Psoas muscle (tissue), 8 donors: ENCODE results near the gene EML5. TPM values are rescaled to one million over a fixed set of nuclear protein-coding genes. Genes with fewer than 3 reads are reported as not detected.

Experiments
- ATAC-seq, 4 donors: fragments of 200-7000 bp; cut with Tn5 transposase; one replicate each; pipeline ENCODE4 v1.9.1; 2020; ENCODE audit warnings: moderate library complexity in 3 of 4, mild to moderate bottlenecking in 2 of 4
- DNase-seq, 2 donors: peaks; one replicate each; pipeline ENCODE4 v3.0.0-alpha.2; 2020
- H3K27ac ChIP-seq: fragments of 200-600 bp; one replicate; pipeline ENCODE4 v1.8.0; 2022
- H3K27me3 ChIP-seq, 3 donors: fragments of 200-600 bp in 1 of 3; one replicate each; pipeline versions ENCODE4 v1.6.1 to v1.8.0; 2013 to 2022; ENCODE audit warnings: low read length in 2 of 3, mild to moderate bottlenecking in 2 of 3, moderate library complexity in 1 of 3; ENCODE audit not compliant: insufficient read depth in 3 of 3
- H3K36me3 ChIP-seq, 2 donors: fragments of 200-600 bp in 1 of 2; one replicate each; pipeline versions ENCODE4 v1.6.1 to v1.8.0; 2013 to 2022; ENCODE audit warnings: low read depth in 1 of 2, mild to moderate bottlenecking in 1 of 2, moderate library complexity in 1 of 2; ENCODE audit not compliant: insufficient read depth in 1 of 2
- H3K4me1 ChIP-seq: fragments of 200-600 bp; one replicate; pipeline ENCODE4 v1.8.0; 2022
- H3K4me3 ChIP-seq: fragments of 200-600 bp; one replicate; pipeline ENCODE4 v1.8.0; 2022; ENCODE audit warnings: mild to moderate bottlenecking
- H3K9me3 ChIP-seq: fragments of 200-600 bp; one replicate; pipeline ENCODE4 v1.8.0; 2022
- CTCF ChIP-seq: fragments of 200-600 bp; IDR thresholded peaks from one replicate; pipeline ENCODE4 v1.8.0; 2022; ENCODE audit warnings: antibody characterized with exemption
- WGBS, 3 donors: extraction: QIAGEN DNeasy Blood & Tissue Kit; methylation state at CpG; one replicate each; pipeline versions ENCODE4 v1.1.6 to v1.1.7; 2013; 5-methylcytosine and 5-hydroxymethylcytosine counted together
- intact Hi-C, 2 donors: fragments of 100-400 bp; cut with DNase I; formaldehyde crosslinking; loops; one replicate each; pipeline versions ENCODE4 v1.11.0 to v1.14.2; 2022
- polyA plus RNA-seq, 3 donors: library from polyadenylated mRNA; stranded (reverse); fragments of 200-250 nt; gene quantifications; one replicate each; pipeline ENCODE4 v1.2.3, GENCODE V29; 2013
- total RNA-seq, 4 donors: library from RNA; stranded (reverse); fragmentation: NEBNext Ultra II Directional in 2 of 4; extraction: Animal tissue kit (Norgen Biotek cat#: 25700) in 2 of 4; gene quantifications; one replicate each; pipeline versions ENCODE4 v1.2.1 to v1.2.4, GENCODE V29; 2021 to 2023
- donor health status: healthy with polysubstance abuse.
- donor health status: DM: no; HTN: no; CAD: no; lungs with moderate emphysema.
- donor health status: Bipolar disorder and iron deficiency.
- donor health status: healthy.
- donor health status: DM: yes; HTN: yes; CAD: no.
- donor health status: DM: no; HTN: no; CAD: no.
- donor health status: DM: no; HTN: no; CAD: no.
- donor health status: DM: yes; HTN: yes; CAD: no.

Gene EML5
- total and polyA plus RNA-seq, 7 donors, result 0.04 to 0.24 (median 0.17) TPM

DNA sequence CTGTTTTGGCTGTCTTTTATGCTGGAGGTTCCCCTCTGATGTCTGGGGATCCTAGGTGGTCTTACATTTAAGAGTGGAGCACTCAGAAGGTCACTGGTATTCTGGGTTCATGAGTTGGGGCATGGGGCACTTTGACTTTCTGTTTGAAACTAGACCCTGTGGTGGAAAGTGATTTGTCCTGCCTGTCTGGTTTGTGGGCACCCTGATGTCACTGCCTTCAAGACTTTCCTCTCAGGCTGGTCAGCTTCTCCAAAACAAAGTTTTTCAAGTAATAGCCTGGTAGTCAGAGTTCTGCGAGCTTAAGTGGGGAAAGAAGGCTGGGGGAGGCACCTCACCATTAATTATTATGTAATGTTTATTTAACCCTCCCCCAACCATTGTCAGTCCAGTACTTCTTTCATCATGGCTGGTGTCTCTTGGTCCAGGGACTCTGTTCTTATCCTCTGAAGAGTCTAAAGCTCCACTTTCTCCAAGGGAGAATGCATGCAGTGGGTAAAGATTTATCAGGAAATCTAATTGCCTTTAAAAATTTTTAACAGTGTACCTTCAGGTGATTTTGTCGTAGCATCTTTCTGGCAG, 194.6 kb downstream of the EML5 start:
- Histone ChIP-seq H3K27me3 (no peaks in the 10 kb centered on the region), H3K4me1 (no peaks in the 10 kb centered on the region), H3K4me3 (no peak overlapping the region), H3K9me3 (no peaks in the 10 kb centered on the region), H3K27ac (no peak overlapping the region), H3K36me3 (peaks cover 0 to 99% of the 10 kb centered on the region in 2 donors)
- ATAC-seq, result no peak
- TF ChIP-seq CTCF, result no peak
- intact Hi-C loops, result no loop called here
- no peak for DNase-seq
- 81 to 97% (median 86%) methylated on average over 2 of the region's 2 CpGs for WGBS, 3 donors

DNA sequence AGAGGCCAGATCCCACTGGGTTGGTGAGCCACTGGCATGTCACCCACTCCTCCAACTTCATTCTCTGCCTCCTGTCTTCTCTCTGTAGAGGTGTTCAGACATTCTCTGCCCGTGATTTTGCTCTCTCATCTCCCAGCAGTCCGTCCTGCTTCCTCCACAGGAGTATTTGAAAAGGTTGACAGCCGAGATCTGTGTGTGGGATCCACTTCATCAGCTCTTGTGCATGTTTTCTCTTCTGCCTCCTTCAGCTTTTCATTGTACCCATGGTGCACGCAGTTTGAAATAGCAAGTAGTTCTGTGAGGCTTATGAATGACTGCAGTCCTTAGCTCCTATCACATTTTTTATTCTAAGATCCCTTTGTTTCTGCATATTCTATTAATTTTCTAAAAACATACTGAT, 195.2 kb downstream of the EML5 start:
- Histone ChIP-seq H3K4me1 (no peaks in the 10 kb centered on the region), H3K36me3 (peaks cover 0 to 99% of the 10 kb centered on the region in 2 donors), H3K27me3 (no peaks in the 10 kb centered on the region), H3K9me3 (no peaks in the 10 kb centered on the region), H3K27ac (no peak overlapping the region), H3K4me3 (no peak overlapping the region)
- DNase-seq (no peak), ATAC-seq (no peak)
- intact Hi-C loops, result no loop called here
- no peak for TF ChIP-seq CTCF
- WGBS, 3 donors, result 94 to 97% (median 95%) methylated on average over 4 of the region's 4 CpGs

DNA sequence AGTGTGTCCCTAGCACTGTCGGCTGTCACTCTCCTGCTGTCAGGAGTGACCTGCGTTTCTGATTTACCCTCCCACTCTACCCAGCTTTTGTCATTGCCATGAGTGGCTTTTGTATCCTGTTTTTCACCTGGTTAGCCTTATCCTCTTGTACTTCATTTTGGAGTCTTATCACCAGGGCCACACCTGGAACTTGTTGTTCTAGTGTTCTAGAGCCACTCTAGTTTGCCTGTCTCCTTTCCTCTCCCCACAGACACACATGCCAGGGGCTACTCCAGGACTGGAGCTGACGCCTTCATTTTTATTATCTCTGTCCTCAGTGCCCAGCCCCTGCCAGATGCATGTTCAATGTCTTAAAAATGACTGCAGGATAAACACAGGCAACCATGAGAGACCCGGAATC, 195.7 kb downstream of the EML5 start:
- Histone ChIP-seq H3K4me3 (no peak overlapping the region), H3K27ac (no peak overlapping the region), H3K36me3 (peaks cover 0 to 97% of the 10 kb centered on the region in 2 donors), H3K4me1 (no peaks in the 10 kb centered on the region), H3K9me3 (no peaks in the 10 kb centered on the region), H3K27me3 (no peaks in the 10 kb centered on the region)
- DNase-seq (no peak), ATAC-seq (no peak)
- TF ChIP-seq CTCF, result no peak
- intact Hi-C loops, result no loop called here
- WGBS, 3 donors, result 91 to 97% (median 92%) methylated on average over 4 of the region's 4 CpGs

GRCh38 chr14:88592031-88592430, 200.7 kb downstream of the EML5 start:
- DNase-seq (no peak), ATAC-seq (no peak)
- H3K36me3 ChIP-seq, result peaks cover 0 to 96% of the 10 kb centered on the region in 2 donors
- WGBS, 3 donors, result 0 to 66% (median 48%) methylated on average over 1 of the region's 1 CpG
- no peak for TF ChIP-seq CTCF
- intact Hi-C loops, result no loop called here
- no peaks in the 10 kb centered on the region for H3K4me1 ChIP-seq
- H3K4me3 ChIP-seq, result no peak overlapping the region
- no peaks in the 10 kb centered on the region for H3K9me3 ChIP-seq
- no peak overlapping the region for H3K27ac ChIP-seq
- H3K27me3 ChIP-seq, result no peaks in the 10 kb centered on the region

DNA sequence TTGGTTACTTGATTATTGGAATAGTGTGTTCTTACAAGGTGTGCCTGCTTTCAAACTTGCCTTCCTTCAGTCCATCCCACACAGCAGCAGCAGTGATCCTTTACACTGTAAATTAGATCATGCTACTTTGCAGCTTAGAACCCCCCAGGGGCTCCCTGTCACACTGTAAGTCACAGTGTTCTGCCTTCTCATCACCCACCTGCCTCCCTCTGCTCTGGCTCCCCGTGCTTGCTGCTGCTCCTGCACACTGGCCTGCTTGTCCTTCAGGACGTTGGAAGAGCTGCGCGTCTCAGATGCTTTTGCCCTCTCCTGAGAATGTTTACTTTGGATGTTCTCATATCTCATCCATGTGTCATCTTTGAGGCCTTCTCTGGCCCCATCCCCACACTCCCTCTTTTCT, 202.6 kb downstream of the EML5 start:
- Histone ChIP-seq H3K4me1 (no peaks in the 10 kb centered on the region), H3K36me3 (peaks cover 0 to 96% of the 10 kb centered on the region in 2 donors), H3K27me3 (no peaks in the 10 kb centered on the region), H3K4me3 (no peak overlapping the region), H3K27ac (no peak overlapping the region), H3K9me3 (no peaks in the 10 kb centered on the region)
- TF ChIP-seq CTCF, result no peak
- 72 to 76% (median 73%) methylated on average over 4 of the region's 4 CpGs for WGBS, 3 donors
- intact Hi-C loops, result no loop called here
- ATAC-seq (no peak), DNase-seq (no peak)
